H9 (cell line): ENCODE data around the gene ALG9. TPM values are rescaled to one million over a fixed set of nuclear protein-coding genes. Genes with fewer than 3 reads are reported as not detected.

Experiments used
- DNase-seq: peaks from one replicate; pipeline ENCODE4 v3.0.0-alpha.2; 2017
- H2AFZ ChIP-seq: one replicate; pipeline ENCODE4 v1.6.1; 2013; ENCODE audit warnings: mild to moderate bottlenecking, low read length, control low read depth, moderate library complexity
- H2AK5ac ChIP-seq: 2 replicates; pipeline ENCODE4 v1.6.1; 2013; ENCODE audit warnings: low read length, control low read depth, mixed read lengths; ENCODE audit not compliant: insufficient read length
- H2BK120ac ChIP-seq: one replicate; pipeline ENCODE4 v1.6.1; 2013; ENCODE audit warnings: low read depth, mild to moderate bottlenecking, low read length, control low read depth, inconsistent platforms; ENCODE audit not compliant: poor library complexity, severe bottlenecking
- H2BK12ac ChIP-seq: 2 replicates; pipeline ENCODE4 v1.6.1; 2013; ENCODE audit warnings: low read length, control low read depth, mixed read lengths, low read depth; ENCODE audit not compliant: insufficient read length
- H2BK15ac ChIP-seq: 2 replicates; pipeline ENCODE4 v1.6.1; 2013; ENCODE audit warnings: low read depth, low read length, control low read depth
- H2BK20ac ChIP-seq: one replicate; pipeline ENCODE4 v1.6.1; 2013; ENCODE audit warnings: low read depth, mild to moderate bottlenecking, low read length, control low read depth, inconsistent platforms; ENCODE audit not compliant: poor library complexity, severe bottlenecking
- H2BK5ac ChIP-seq: 2 replicates; pipeline ENCODE4 v1.6.1; 2013; ENCODE audit warnings: low read length, control low read depth, mixed read lengths; ENCODE audit not compliant: insufficient read length
- H3K14ac ChIP-seq: 2 replicates; pipeline ENCODE4 v1.6.1; 2013; ENCODE audit warnings: low read length, control low read depth; ENCODE audit not compliant: insufficient read depth
- H3K18ac ChIP-seq: 2 replicates; pipeline ENCODE4 v1.6.1; 2013; ENCODE audit warnings: low read depth, mild to moderate bottlenecking, mixed read lengths, low read length, control low read depth; ENCODE audit not compliant: insufficient read length
- H3K23ac ChIP-seq: 2 replicates; pipeline ENCODE4 v1.6.1; 2013; ENCODE audit warnings: low read length, control low read depth, mixed read lengths, low read depth; ENCODE audit not compliant: insufficient read length
- H3K23me2 ChIP-seq: 2 replicates; pipeline ENCODE4 v1.6.1; 2013; ENCODE audit warnings: low read depth, mild to moderate bottlenecking, mixed read lengths, low read length, control low read depth; ENCODE audit not compliant: insufficient read length, poor library complexity, severe bottlenecking
- H3K27ac ChIP-seq: 2 replicates; pipeline ENCODE4 v1.5.1; 2013; ENCODE audit warnings: low read length, control low read depth, mixed read lengths, low read depth; ENCODE audit not compliant: insufficient read length
- H3K27me3 ChIP-seq: 2 replicates; pipeline ENCODE4 v1.6.1; 2013; ENCODE audit warnings: low read length, control low read depth, inconsistent platforms; ENCODE audit not compliant: insufficient read depth
- H3K4ac ChIP-seq: 2 replicates; pipeline ENCODE4 v1.6.1; 2013; ENCODE audit warnings: low read depth, mild to moderate bottlenecking, control low read depth, inconsistent platforms, low read length, moderate library complexity
- H3K4me1 ChIP-seq: 2 replicates; pipeline ENCODE4 v1.6.1; 2013; ENCODE audit warnings: low read length, control low read depth, inconsistent platforms; ENCODE audit not compliant: insufficient read depth
- H3K4me2 ChIP-seq: 2 replicates; pipeline ENCODE4 v1.6.1; 2013; ENCODE audit warnings: low read length, control low read depth, mixed read lengths; ENCODE audit not compliant: insufficient read length, insufficient read depth
- H3K56ac ChIP-seq: 2 replicates; pipeline ENCODE4 v1.6.1; 2013; ENCODE audit warnings: low read depth, mild to moderate bottlenecking, mixed read lengths, low read length, control low read depth; ENCODE audit not compliant: insufficient read length
- H3K79me1 ChIP-seq: 2 replicates; pipeline ENCODE4 v1.6.1; 2013; ENCODE audit warnings: low read depth, mild to moderate bottlenecking, moderate library complexity, low read length, control low read depth, inconsistent platforms; ENCODE audit not compliant: insufficient read depth, poor library complexity, severe bottlenecking
- H3K79me2 ChIP-seq: 2 replicates; pipeline ENCODE4 v1.6.1; 2013; ENCODE audit warnings: low read length, control low read depth, inconsistent platforms; ENCODE audit not compliant: insufficient read depth
- H3K9ac ChIP-seq: 2 replicates; pipeline ENCODE4 v1.6.1; 2013; ENCODE audit warnings: low read length, control low read depth, mixed read lengths; ENCODE audit not compliant: insufficient read length; ENCODE audit errors: extremely low read depth
- H3K9me3 ChIP-seq: one replicate; pipeline ENCODE4 v1.6.1; 2013; ENCODE audit warnings: low read depth, low read length, inconsistent platforms; ENCODE audit not compliant: control insufficient read depth
- H3T11ph ChIP-seq: one replicate; pipeline ENCODE4 v1.6.1; 2013; ENCODE audit warnings: mild to moderate bottlenecking, low read length, control low read depth, inconsistent platforms
- H4K20me1 ChIP-seq: one replicate; pipeline ENCODE4 v1.6.1; 2013; ENCODE audit not compliant: control insufficient read depth, insufficient read length, insufficient read depth
- H4K5ac ChIP-seq: 2 replicates; pipeline ENCODE4 v1.6.1; 2013; ENCODE audit warnings: low read depth, mild to moderate bottlenecking, mixed read lengths, low read length, control low read depth; ENCODE audit not compliant: insufficient read length
- H4K8ac ChIP-seq: replicated peaks from 2 replicates; pipeline ENCODE4 v1.6.1; 2013; ENCODE audit warnings: low read length, control low read depth, mixed read lengths, low read depth; ENCODE audit not compliant: insufficient read length
- H4K91ac ChIP-seq: 2 replicates; pipeline ENCODE4 v1.6.1; 2013; ENCODE audit warnings: low read depth, mild to moderate bottlenecking, moderate library complexity, mixed read lengths, low read length, control low read depth; ENCODE audit not compliant: insufficient read length
- H3K27ac Mint-ChIP-seq, 3 experiments: 2 replicates in 2 of 3; 3 replicates in 1 of 3; pipeline ENCODE4 v1.8.0; 2020 to 2021; ENCODE audit warnings: mixed read lengths in 3 of 3, mild to moderate bottlenecking in 1 of 3, moderate library complexity in 1 of 3
- H3K27me3 Mint-ChIP-seq: 2 replicates; pipeline ENCODE4 v1.8.0; 2021; ENCODE audit warnings: low read depth, mild to moderate bottlenecking, moderate library complexity, mixed read lengths
- H3K36me3 Mint-ChIP-seq, 3 experiments: 2 replicates in 2 of 3; 3 replicates in 1 of 3; pipeline ENCODE4 v1.8.0; 2020 to 2021; ENCODE audit warnings: low read depth in 3 of 3, mixed read lengths in 3 of 3; ENCODE audit not compliant: insufficient read depth in 1 of 3
- H3K4me1 Mint-ChIP-seq, 2 experiments: 2 replicates each; pipeline ENCODE4 v1.8.0; 2020; ENCODE audit warnings: mixed read lengths in 2 of 2
- H3K4me3 Mint-ChIP-seq, 2 experiments: 2 replicates in 1 of 2; 3 replicates in 1 of 2; pipeline ENCODE4 v1.8.0; 2020 to 2021; ENCODE audit warnings: mild to moderate bottlenecking in 2 of 2, mixed read lengths in 2 of 2, moderate library complexity in 1 of 2
- H3K9me3 Mint-ChIP-seq, 2 experiments: 2 replicates in 1 of 2; 3 replicates in 1 of 2; pipeline ENCODE4 v1.8.0; 2020; ENCODE audit warnings: mild to moderate bottlenecking in 2 of 2, mixed read lengths in 2 of 2, moderate library complexity in 1 of 2
- WGBS: extraction: QIAGEN DNeasy Blood & Tissue Kit; methylation state at CpG from one replicate; pipeline ENCODE4 v1.1.7; 2013; ENCODE audit warnings: missing lambda C conversion rate, low lambda C conversion rate, mixed read lengths; ENCODE audit not compliant: insufficient read length; ENCODE audit errors: extremely low coverage; 5-methylcytosine and 5-hydroxymethylcytosine counted together
- total RNA-seq: library from RNA; stranded (reverse); gene quantifications from 2 replicates; pipeline ENCODE4 v1.2.1, GENCODE V29; 2021
- TF ChIP-seq, protein P1 (sequence below): fragments of 200-600 bp; sonication (generic); conservative IDR thresholded peaks from 3 replicates; pipeline ENCODE4 v1.8.0; 2021; ENCODE audit warnings: antibody characterized with exemption, mild to moderate bottlenecking

Gene ALG9
- total RNA-seq, 1 experiment from 2014 or later = 26.0 TPM

DNA sequence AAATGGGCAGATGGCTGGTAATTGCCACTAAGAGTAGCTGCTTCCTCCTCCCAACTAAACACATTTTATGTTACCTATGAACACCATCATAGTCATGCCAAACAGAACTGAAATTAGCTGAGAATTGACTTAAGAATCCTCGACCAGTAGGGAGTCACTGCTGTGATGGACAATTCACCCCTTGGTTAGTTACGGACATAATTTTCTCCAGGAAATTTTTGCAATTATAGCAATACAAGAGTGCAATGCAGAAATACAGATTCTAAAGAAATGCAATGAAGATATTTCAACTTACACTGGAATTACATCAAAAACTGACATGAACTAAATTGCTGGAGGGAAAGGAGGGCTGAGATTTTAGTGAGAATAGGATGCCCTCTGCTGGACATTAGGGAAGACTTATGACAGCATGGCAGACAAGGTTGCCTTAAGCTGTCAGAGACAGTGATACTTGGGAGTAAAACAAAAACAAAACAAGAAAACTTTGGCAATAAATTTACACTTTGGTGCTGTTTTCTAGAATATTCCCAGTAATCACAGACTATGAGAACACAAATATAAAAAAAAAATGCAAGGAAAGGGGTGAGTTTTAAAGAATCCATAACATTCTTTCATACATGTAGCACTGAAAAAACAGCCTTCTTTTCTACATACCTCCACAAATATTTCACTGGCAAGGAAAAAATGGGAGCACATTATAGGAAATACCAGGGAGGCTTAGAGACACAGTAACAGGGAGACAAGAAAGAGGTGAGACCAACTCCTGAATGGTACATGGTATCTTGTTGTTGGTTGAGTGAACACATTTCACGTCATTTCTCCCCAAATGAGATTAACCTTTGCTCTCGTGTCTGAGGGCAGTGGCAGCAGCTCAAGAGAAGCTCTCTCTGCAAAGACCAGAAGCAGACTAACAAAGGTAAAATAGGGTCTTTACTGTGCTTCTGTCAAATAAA lies 94.0 kb downstream of the ALG9 start:
- no peak overlapping the region for H2BK20ac ChIP-seq
- no peak overlapping the region for H2AK5ac ChIP-seq
- WGBS = no CpG with 5 or more reads among the region's 4 CpGs
- Mint-ChIP-seq H3K36me3 (no peaks in the 10 kb centered on the region), H3K4me1 (peaks cover 3 to 5% of the 10 kb centered on the region in 2 experiments; a peak in 2 of 4 replicates), H3K4me3 (no peak overlapping the region), H3K27ac (0 out of 7 replicates have a peak overlapping the region, but pooled peaks of 1 of the 3 experiments have one; percentile 28), H3K9me3 (no peaks in the 10 kb centered on the region), H3K27me3 (no peaks in the 10 kb centered on the region)
- no peaks in the 10 kb centered on the region for H4K20me1 ChIP-seq
- no peak overlapping the region for H3T11ph ChIP-seq
- H3K23me2 ChIP-seq = no peaks in the 10 kb centered on the region
- no peak overlapping the region for H3K4me2 ChIP-seq
- no peaks in the 10 kb centered on the region for H3K9me3 ChIP-seq
- no peaks in the 10 kb centered on the region for H3K79me1 ChIP-seq
- no peak overlapping the region for H4K8ac ChIP-seq
- H3K27me3 ChIP-seq = no peaks in the 10 kb centered on the region
- no peaks in the 10 kb centered on the region for H3K79me2 ChIP-seq
- H2BK12ac ChIP-seq = no peak overlapping the region
- DNase-seq = no peak
- no peaks in the 10 kb centered on the region for H3K4me1 ChIP-seq
- no peak overlapping the region for H2BK120ac ChIP-seq
- H3K27ac ChIP-seq = no peak overlapping the region
- no peak overlapping the region for H4K5ac ChIP-seq
- H4K91ac ChIP-seq = no peak overlapping the region
- H3K56ac ChIP-seq = no peak overlapping the region
- H3K9ac ChIP-seq = no peak overlapping the region
- no peak overlapping the region for H2AFZ ChIP-seq
- H2BK15ac ChIP-seq = no peak overlapping the region
- H3K23ac ChIP-seq = no peak overlapping the region
- no peak overlapping the region for H3K18ac ChIP-seq
- no peak overlapping the region for H2BK5ac ChIP-seq
- H3K14ac ChIP-seq = no peak overlapping the region
- TF ChIP-seq, protein P1, sequence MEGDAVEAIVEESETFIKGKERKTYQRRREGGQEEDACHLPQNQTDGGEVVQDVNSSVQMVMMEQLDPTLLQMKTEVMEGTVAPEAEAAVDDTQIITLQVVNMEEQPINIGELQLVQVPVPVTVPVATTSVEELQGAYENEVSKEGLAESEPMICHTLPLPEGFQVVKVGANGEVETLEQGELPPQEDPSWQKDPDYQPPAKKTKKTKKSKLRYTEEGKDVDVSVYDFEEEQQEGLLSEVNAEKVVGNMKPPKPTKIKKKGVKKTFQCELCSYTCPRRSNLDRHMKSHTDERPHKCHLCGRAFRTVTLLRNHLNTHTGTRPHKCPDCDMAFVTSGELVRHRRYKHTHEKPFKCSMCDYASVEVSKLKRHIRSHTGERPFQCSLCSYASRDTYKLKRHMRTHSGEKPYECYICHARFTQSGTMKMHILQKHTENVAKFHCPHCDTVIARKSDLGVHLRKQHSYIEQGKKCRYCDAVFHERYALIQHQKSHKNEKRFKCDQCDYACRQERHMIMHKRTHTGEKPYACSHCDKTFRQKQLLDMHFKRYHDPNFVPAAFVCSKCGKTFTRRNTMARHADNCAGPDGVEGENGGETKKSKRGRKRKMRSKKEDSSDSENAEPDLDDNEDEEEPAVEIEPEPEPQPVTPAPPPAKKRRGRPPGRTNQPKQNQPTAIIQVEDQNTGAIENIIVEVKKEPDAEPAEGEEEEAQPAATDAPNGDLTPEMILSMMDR = peak; percentile 86; the same call in 2 of the 3 replicates
- H3K4ac ChIP-seq = no peak overlapping the region
